SJSA1 (cell line): ENCODE measurements around the gene RB1. TPM values are rescaled to one million over a fixed set of nuclear protein-coding genes. Genes with fewer than 3 reads are reported as not detected.

Experiments used
- DNase-seq, 2 experiments: peaks; one replicate each; pipeline ENCODE4 v3.0.0-alpha.2; 2015 to 2020; ENCODE audit warnings: low spot score in 2 of 2, low read depth in 1 of 2
- H3K27ac ChIP-seq: fragments of 250-450 bp; sonication (Bioruptor Pico); 2 replicates; pipeline ENCODE4 v1.5.1; 2020; ENCODE audit warnings: mild to moderate bottlenecking, moderate library complexity
- H3K27me3 ChIP-seq: fragments of 250-450 bp; sonication (Bioruptor Pico); replicated peaks from 2 replicates; pipeline ENCODE4 v1.5.1; 2020; ENCODE audit warnings: mild to moderate bottlenecking, moderate library complexity
- H3K36me3 ChIP-seq: fragments of 250-450 bp; sonication (Bioruptor Pico); 2 replicates; pipeline ENCODE4 v1.5.1; 2020; ENCODE audit warnings: mild to moderate bottlenecking
- H3K4me1 ChIP-seq: fragments of 250-450 bp; sonication (Bioruptor Pico); replicated peaks from 2 replicates; pipeline ENCODE4 v1.6.1; 2021; ENCODE audit warnings: mild to moderate bottlenecking
- H3K4me3 ChIP-seq: fragments of 250-450 bp; sonication (Bioruptor Pico); 2 replicates; pipeline ENCODE4 v1.5.1; 2020; ENCODE audit warnings: mild to moderate bottlenecking
- H3K9me3 ChIP-seq: fragments of 250-450 bp; sonication (Bioruptor Pico); replicated peaks from 2 replicates; pipeline ENCODE4 v1.5.1; 2020; ENCODE audit warnings: mild to moderate bottlenecking
- total RNA-seq: library from RNA; depleted of rRNA; stranded (reverse); fragments of >200 nt; shearing (Covaris generic); gene quantifications from 2 replicates; pipeline ENCODE4 v1.2.3, GENCODE V29; 2014

Gene RB1
- total RNA-seq, 1 experiment from 2014 or later: 53.8 TPM

GRCh38 chr13:48483575-48483974 lies 180.0 kb downstream of the RB1 start:
- Histone ChIP-seq H3K9me3 (no peaks in the 10 kb centered on the region), H3K36me3 (peaks cover 10% of the 10 kb centered on the region; the same call in 1 of the 2 replicates), H3K4me1 (no peaks in the 10 kb centered on the region), H3K4me3 (no peak overlapping the region), H3K27me3 (no peaks in the 10 kb centered on the region), H3K27ac (no peak overlapping the region)
- DNase-seq: no peak

- H3K27ac ChIP-seq: no peak overlapping the region
- no peaks in the 10 kb centered on the region for H3K9me3 ChIP-seq
- no peak for DNase-seq
- peaks cover 7% of the 10 kb centered on the region; the same call in 1 of the 2 replicates for H3K36me3 ChIP-seq
- H3K27me3 ChIP-seq: no peaks in the 10 kb centered on the region
- H3K4me3 ChIP-seq: no peak overlapping the region
- no peaks in the 10 kb centered on the region for H3K4me1 ChIP-seq
Measured at GRCh38 chr13:48485432-48485831, 181.9 kb downstream of the RB1 start.

- no peak overlapping the region for H3K27ac ChIP-seq
- no peaks in the 10 kb centered on the region for H3K4me1 ChIP-seq
- no peaks in the 10 kb centered on the region for H3K9me3 ChIP-seq
- H3K4me3 ChIP-seq: no peak overlapping the region
- H3K27me3 ChIP-seq: no peaks in the 10 kb centered on the region
- H3K36me3 ChIP-seq: peaks cover 7% of the 10 kb centered on the region; the same call in 1 of the 2 replicates
- DNase-seq: no peak
Measured at GRCh38 chr13:48486362-48486761, 182.8 kb downstream of the RB1 start.

- no peak overlapping the region for H3K27ac ChIP-seq
- no peaks in the 10 kb centered on the region for H3K27me3 ChIP-seq
- no peaks in the 10 kb centered on the region for H3K4me1 ChIP-seq
- H3K4me3 ChIP-seq: no peak overlapping the region
- no peaks in the 10 kb centered on the region for H3K9me3 ChIP-seq
- peaks cover 5% of the 10 kb centered on the region; the same call in 1 of the 2 replicates for H3K36me3 ChIP-seq
- DNase-seq: no peak
Measured at GRCh38 chr13:48486836-48487235, 183.3 kb downstream of the RB1 start.

GRCh38 chr13:48487968-48488367 lies 184.4 kb downstream of the RB1 start:
- Histone ChIP-seq H3K9me3 (no peaks in the 10 kb centered on the region), H3K4me3 (no peak overlapping the region), H3K27me3 (no peaks in the 10 kb centered on the region), H3K27ac (no peak overlapping the region), H3K36me3 (peaks cover 4% of the 10 kb centered on the region; the same call in 1 of the 2 replicates), H3K4me1 (no peaks in the 10 kb centered on the region)
- DNase-seq: no peak

GRCh38 chr13:48488995-48489394 lies 185.4 kb downstream of the RB1 start:
- no peak for DNase-seq
- peaks cover 4% of the 10 kb centered on the region; the same call in 1 of the 2 replicates for H3K36me3 ChIP-seq

GRCh38 chr13:48489666-48490065 lies 186.1 kb downstream of the RB1 start:
- Histone ChIP-seq H3K27ac (no peak overlapping the region), H3K36me3 (peaks cover 4% of the 10 kb centered on the region; the same call in 1 of the 2 replicates), H3K9me3 (no peaks in the 10 kb centered on the region), H3K27me3 (no peaks in the 10 kb centered on the region), H3K4me1 (no peaks in the 10 kb centered on the region), H3K4me3 (no peak overlapping the region)
- DNase-seq: no peak

More at GRCh38 chr13:48488995-48489394, 185.4 kb downstream of the RB1 start:
- Histone ChIP-seq H3K27me3 (no peaks in the 10 kb centered on the region), H3K4me3 (no peak overlapping the region), H3K4me1 (no peaks in the 10 kb centered on the region), H3K27ac (no peak overlapping the region), H3K9me3 (no peaks in the 10 kb centered on the region)

- H3K4me3 ChIP-seq: no peak overlapping the region
- no peak for DNase-seq
- no peaks in the 10 kb centered on the region for H3K9me3 ChIP-seq
- no peaks in the 10 kb centered on the region for H3K4me1 ChIP-seq
- H3K36me3 ChIP-seq: peaks cover 4% of the 10 kb centered on the region; the same call in 1 of the 2 replicates
- H3K27me3 ChIP-seq: no peaks in the 10 kb centered on the region
- no peak overlapping the region for H3K27ac ChIP-seq
Measured at GRCh38 chr13:48490241-48490640, 186.7 kb downstream of the RB1 start.

GRCh38 chr13:48491423-48492095 lies 188.0 kb downstream of the RB1 start:
- Histone ChIP-seq H3K4me1 (no peaks in the 10 kb centered on the region), H3K9me3 (no peaks in the 10 kb centered on the region), H3K4me3 (no peak overlapping the region), H3K36me3 (peaks cover 4% of the 10 kb centered on the region; the same call in 1 of the 2 replicates), H3K27me3 (no peaks in the 10 kb centered on the region), H3K27ac (no peak overlapping the region)
- DNase-seq: no peak

- peaks cover 4% of the 10 kb centered on the region; the same call in 1 of the 2 replicates for H3K36me3 ChIP-seq
- H3K4me1 ChIP-seq: no peaks in the 10 kb centered on the region
- DNase-seq: no peak
- no peaks in the 10 kb centered on the region for H3K9me3 ChIP-seq
- H3K27me3 ChIP-seq: no peaks in the 10 kb centered on the region
- no peak overlapping the region for H3K27ac ChIP-seq
- no peak overlapping the region for H3K4me3 ChIP-seq
Measured at GRCh38 chr13:48492096-48492440, 188.5 kb downstream of the RB1 start.

- DNase-seq: peak in 1 of 2 experiments; percentile 13
- H3K4me3 ChIP-seq: no peak overlapping the region
- H3K4me1 ChIP-seq: no peaks in the 10 kb centered on the region
- H3K27me3 ChIP-seq: no peaks in the 10 kb centered on the region
- H3K36me3 ChIP-seq: peaks cover 4% of the 10 kb centered on the region; the same call in 1 of the 2 replicates
- H3K27ac ChIP-seq: no peak overlapping the region
- H3K9me3 ChIP-seq: no peaks in the 10 kb centered on the region
Measured at GRCh38 chr13:48492470-48493065, 189.0 kb downstream of the RB1 start.

GRCh38 chr13:48493066-48493765 lies 189.7 kb downstream of the RB1 start:
- H3K27me3 ChIP-seq: no peaks in the 10 kb centered on the region
- peaks cover 4% of the 10 kb centered on the region; the same call in 1 of the 2 replicates for H3K36me3 ChIP-seq
- no peak overlapping the region for H3K4me3 ChIP-seq
- no peak overlapping the region for H3K27ac ChIP-seq
- H3K4me1 ChIP-seq: no peaks in the 10 kb centered on the region
- no peak for DNase-seq
- no peaks in the 10 kb centered on the region for H3K9me3 ChIP-seq

- no peaks in the 10 kb centered on the region for H3K4me1 ChIP-seq
- H3K4me3 ChIP-seq: no peak overlapping the region
- no peak for DNase-seq
- peaks cover 4% of the 10 kb centered on the region; the same call in 1 of the 2 replicates for H3K36me3 ChIP-seq
- no peaks in the 10 kb centered on the region for H3K27me3 ChIP-seq
- H3K9me3 ChIP-seq: no peaks in the 10 kb centered on the region
- no peak overlapping the region for H3K27ac ChIP-seq
Measured at GRCh38 chr13:48493851-48494250, 190.3 kb downstream of the RB1 start.

- DNase-seq: no peak
- H3K4me1 ChIP-seq: no peaks in the 10 kb centered on the region
- no peak overlapping the region for H3K27ac ChIP-seq
- no peak overlapping the region for H3K4me3 ChIP-seq
- no peaks in the 10 kb centered on the region for H3K27me3 ChIP-seq
- no peaks in the 10 kb centered on the region for H3K9me3 ChIP-seq
- H3K36me3 ChIP-seq: no peaks in the 10 kb centered on the region; the same call in 1 of the 2 replicates
Measured at GRCh38 chr13:48494874-48495273, 191.3 kb downstream of the RB1 start.
